Trophoblast cell (in vitro differentiated cells and primary cell): Measurements from ENCODE around the gene TMEM52.

ENCODE experiments used
- DNase-seq, 2 donors: peaks; one replicate each; pipeline ENCODE4 v3.0.0-alpha.2; 2016
- H2AFZ ChIP-seq: 2 replicates; pipeline ENCODE4 v1.6.1; 2013; ENCODE audit warnings: low read length, moderate library complexity, mild to moderate bottlenecking; ENCODE audit not compliant: insufficient read depth, poor library complexity
- H2AK5ac ChIP-seq: 2 replicates; pipeline ENCODE4 v1.6.1; 2013; ENCODE audit warnings: mild to moderate bottlenecking, low read length
- H2BK120ac ChIP-seq: 2 replicates; pipeline ENCODE4 v1.6.1; 2013; ENCODE audit warnings: low read length, mild to moderate bottlenecking, moderate library complexity; ENCODE audit not compliant: insufficient read depth, poor library complexity
- H2BK12ac ChIP-seq: 2 replicates; pipeline ENCODE4 v1.6.1; 2013; ENCODE audit warnings: mild to moderate bottlenecking, low read length, moderate library complexity
- H2BK5ac ChIP-seq: 2 replicates; pipeline ENCODE4 v1.6.1; 2013; ENCODE audit warnings: low read length, low read depth, moderate library complexity, mild to moderate bottlenecking; ENCODE audit not compliant: poor library complexity
- H3K14ac ChIP-seq: 2 replicates; pipeline ENCODE4 v1.6.1; 2013; ENCODE audit warnings: mild to moderate bottlenecking, low read length
- H3K18ac ChIP-seq: 2 replicates; pipeline ENCODE4 v1.6.1; 2013; ENCODE audit warnings: mild to moderate bottlenecking, low read length
- H3K23ac ChIP-seq: 2 replicates; pipeline ENCODE4 v1.6.1; 2013; ENCODE audit warnings: low read length
- H3K27ac ChIP-seq: 2 replicates; pipeline ENCODE4 v1.5.1; 2013; ENCODE audit warnings: low read depth, mild to moderate bottlenecking, inconsistent platforms, low read length, moderate library complexity
- H3K27me3 ChIP-seq: 2 replicates; pipeline ENCODE4 v1.6.1; 2013; ENCODE audit warnings: inconsistent platforms, mild to moderate bottlenecking, low read length, moderate library complexity; ENCODE audit not compliant: insufficient read depth
- H3K36me3 ChIP-seq, 2 experiments: 1 replicate in 1 of 2; 2 replicates in 1 of 2; pipeline ENCODE4 v1.6.1; 2013; ENCODE audit warnings: low read length in 2 of 2, mild to moderate bottlenecking in 2 of 2, moderate library complexity in 1 of 2; ENCODE audit not compliant: insufficient read depth in 2 of 2, control insufficient read depth in 1 of 2
- H3K4ac ChIP-seq: 2 replicates; pipeline ENCODE4 v1.6.1; 2013; ENCODE audit warnings: low read depth, mild to moderate bottlenecking, low read length, moderate library complexity
- H3K4me1 ChIP-seq, 2 experiments: 1 replicate in 1 of 2; 2 replicates in 1 of 2; pipeline ENCODE4 v1.6.1; 2013; ENCODE audit warnings: low read length in 2 of 2, mild to moderate bottlenecking in 2 of 2, moderate library complexity in 1 of 2; ENCODE audit not compliant: insufficient read depth in 2 of 2, control insufficient read depth in 1 of 2
- H3K4me2 ChIP-seq: 2 replicates; pipeline ENCODE4 v1.6.1; 2013; ENCODE audit warnings: inconsistent platforms, mild to moderate bottlenecking, low read length, moderate library complexity
- H3K4me3 ChIP-seq: 2 replicates; pipeline ENCODE4 v1.5.1; 2013; ENCODE audit warnings: mild to moderate bottlenecking, low read depth, low read length, inconsistent platforms
- H3K79me1 ChIP-seq: one replicate; pipeline ENCODE4 v1.6.1; 2013; ENCODE audit warnings: low read length
- H3K79me2 ChIP-seq: 2 replicates; pipeline ENCODE4 v1.6.1; 2013; ENCODE audit warnings: low read length, mild to moderate bottlenecking; ENCODE audit not compliant: control insufficient read depth, insufficient read depth, poor library complexity
- H3K9ac ChIP-seq: 2 replicates; pipeline ENCODE4 v1.6.1; 2013; ENCODE audit warnings: mild to moderate bottlenecking, low read length
- H3K9me3 ChIP-seq: 2 replicates; pipeline ENCODE4 v1.6.1; 2013; ENCODE audit warnings: low read depth, mild to moderate bottlenecking, control low read depth, inconsistent platforms, low read length; ENCODE audit not compliant: insufficient read depth
- H4K12ac ChIP-seq: 2 replicates; pipeline ENCODE4 v1.6.1; 2013; ENCODE audit warnings: low read depth, mild to moderate bottlenecking, low read length, moderate library complexity
- H4K8ac ChIP-seq: 2 replicates; pipeline ENCODE4 v1.6.1; 2013; ENCODE audit warnings: low read depth, mild to moderate bottlenecking, low read length, moderate library complexity
- H4K91ac ChIP-seq: one replicate; pipeline ENCODE4 v1.6.1; 2013; ENCODE audit warnings: low read depth, mild to moderate bottlenecking, low read length, moderate library complexity
- WGBS: extraction: QIAGEN DNeasy Blood & Tissue Kit; methylation state at CpG from one replicate; pipeline ENCODE4 v1.1.7; 2013; ENCODE audit warnings: missing lambda C conversion rate; ENCODE audit not compliant: insufficient read length, insufficient coverage; ENCODE audit errors: extremely low coverage; 5-methylcytosine and 5-hydroxymethylcytosine counted together

TMEM52 gene

DNA sequence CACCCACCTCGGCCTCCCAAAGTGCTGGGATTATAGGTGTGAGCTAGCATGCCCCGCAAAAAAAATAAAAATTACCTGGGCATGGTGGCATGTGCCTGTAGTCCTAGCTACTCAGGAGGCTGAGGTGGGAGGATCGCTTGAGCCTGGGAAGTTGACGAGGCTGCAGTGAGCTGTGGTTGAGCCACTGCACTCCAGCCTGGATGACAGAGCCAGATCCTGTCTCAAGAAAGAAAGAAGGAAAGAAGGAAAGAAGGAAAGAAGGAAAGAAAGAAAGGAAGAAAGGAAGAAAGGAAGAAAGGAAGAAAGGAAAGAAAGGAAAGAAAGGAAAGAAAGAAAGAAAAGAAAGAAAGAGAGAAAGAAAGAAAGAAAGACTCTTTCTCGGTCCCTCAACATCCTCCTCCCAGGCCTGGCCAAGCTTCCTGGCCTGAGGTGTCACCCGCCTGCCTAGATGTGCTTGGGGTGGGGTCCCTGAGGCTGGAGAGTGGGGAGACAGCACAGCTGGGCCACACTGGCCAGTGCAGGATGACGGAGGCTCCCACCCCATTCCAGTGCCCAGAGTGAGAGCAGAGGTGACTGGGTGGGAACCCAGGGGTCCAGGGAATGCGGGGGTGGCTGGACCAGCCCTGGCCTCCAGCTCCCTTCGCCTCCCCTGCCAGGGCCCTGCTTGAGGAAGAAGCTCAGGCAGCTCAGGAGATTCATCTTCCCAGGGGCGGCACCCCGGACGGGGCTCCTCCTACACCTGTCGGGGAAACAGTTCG lies 18.0 kb downstream of the TMEM52 start:
- Histone ChIP-seq H3K79me2 (no peaks in the 10 kb centered on the region), H2AFZ (no peak overlapping the region), H3K4me3 (no peak overlapping the region), H2AK5ac (no peak overlapping the region), H4K91ac (no peak overlapping the region), H2BK5ac (no peak overlapping the region), H3K27ac (no peak overlapping the region), H3K4me1 (peaks cover 0 to 2% of the 10 kb centered on the region in 2 experiments), H2BK12ac (no peak overlapping the region), H4K8ac (no peak overlapping the region), H3K9ac (no peak overlapping the region), H3K9me3 (peaks cover 6% of the 10 kb centered on the region), H3K79me1 (no peaks in the 10 kb centered on the region), H3K18ac (no peak overlapping the region), H3K23ac (no peak overlapping the region), H3K27me3 (no peaks in the 10 kb centered on the region), H3K4me2 (no peak overlapping the region), H3K4ac (no peak overlapping the region), H3K14ac (no peak overlapping the region), H4K12ac (no peak overlapping the region), H2BK120ac (no peak overlapping the region), H3K36me3 (no peaks in the 10 kb centered on the region)
- no CpG with 5 or more reads among the region's 14 CpGs for WGBS
- DNase-seq, result no peak

DNA sequence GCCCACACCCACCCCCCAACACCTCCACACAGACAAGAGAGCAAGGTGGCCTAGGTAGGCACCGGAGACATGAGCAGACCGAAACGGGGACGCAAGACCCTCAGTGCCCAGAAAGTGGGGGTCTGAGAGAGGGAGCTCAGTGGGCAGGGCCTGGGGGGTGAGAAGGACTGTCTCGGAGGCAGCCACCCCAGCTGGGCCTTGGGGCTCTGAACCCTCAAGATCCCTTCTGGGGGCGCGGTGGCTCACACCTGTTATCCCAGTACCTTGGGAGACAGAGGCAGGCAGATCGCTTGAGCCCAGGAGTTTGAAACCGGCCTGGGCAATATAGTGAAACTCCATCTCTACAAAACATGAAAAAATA lies 19.1 kb downstream of the TMEM52 start:
- no peak overlapping the region for H3K4ac ChIP-seq
- H3K9ac ChIP-seq, result no peak overlapping the region
- no CpG with 5 or more reads among the region's 9 CpGs for WGBS
- DNase-seq, result no peak
- H3K9me3 ChIP-seq, result peaks cover 6% of the 10 kb centered on the region
- no peak overlapping the region for H2BK5ac ChIP-seq
- no peak overlapping the region for H3K27ac ChIP-seq
- H3K18ac ChIP-seq, result no peak overlapping the region
- no peak overlapping the region for H2BK12ac ChIP-seq
- no peak overlapping the region for H3K23ac ChIP-seq
- H3K27me3 ChIP-seq, result no peaks in the 10 kb centered on the region
- no peak overlapping the region for H2AFZ ChIP-seq
- H3K4me1 ChIP-seq, result peaks cover 0 to 2% of the 10 kb centered on the region in 2 experiments
- H3K4me2 ChIP-seq, result no peak overlapping the region
- H4K91ac ChIP-seq, result no peak overlapping the region
- H3K36me3 ChIP-seq, result no peaks in the 10 kb centered on the region
- H3K79me1 ChIP-seq, result no peaks in the 10 kb centered on the region
- H2BK120ac ChIP-seq, result no peak overlapping the region
- no peaks in the 10 kb centered on the region for H3K79me2 ChIP-seq
- H2AK5ac ChIP-seq, result no peak overlapping the region
- no peak overlapping the region for H3K14ac ChIP-seq
- no peak overlapping the region for H4K8ac ChIP-seq
- no peak overlapping the region for H4K12ac ChIP-seq
- H3K4me3 ChIP-seq, result no peak overlapping the region

GRCh38 chr1:1899266-1899966 lies 19.7 kb downstream of the TMEM52 start:
- no CpG with 5 or more reads among the region's 16 CpGs for WGBS
- Histone ChIP-seq H3K4me3 (no peak overlapping the region), H4K91ac (no peak overlapping the region), H3K27ac (no peak overlapping the region), H4K12ac (no peak overlapping the region), H3K27me3 (no peaks in the 10 kb centered on the region), H3K4ac (no peak overlapping the region), H3K14ac (no peak overlapping the region), H4K8ac (no peak overlapping the region), H2BK120ac (no peak overlapping the region), H3K4me1 (peaks cover 2 to 4% of the 10 kb centered on the region in 2 experiments), H3K23ac (no peak overlapping the region), H3K4me2 (no peak overlapping the region), H2BK12ac (no peak overlapping the region), H2AK5ac (no peak overlapping the region), H3K9me3 (peaks cover 6% of the 10 kb centered on the region), H3K36me3 (no peaks in the 10 kb centered on the region), H3K18ac (no peak overlapping the region), H3K79me2 (no peaks in the 10 kb centered on the region), H3K79me1 (no peaks in the 10 kb centered on the region), H2BK5ac (no peak overlapping the region), H3K9ac (no peak overlapping the region), H2AFZ (no peak overlapping the region)
- DNase-seq, result no peak

GRCh38 chr1:1898246-1898933 lies 20.7 kb downstream of the TMEM52 start:
- Histone ChIP-seq H3K4me2 (no peak overlapping the region), H2AFZ (no peak overlapping the region), H3K79me2 (no peaks in the 10 kb centered on the region), H4K8ac (no peak overlapping the region), H3K9ac (no peak overlapping the region), H3K36me3 (no peaks in the 10 kb centered on the region), H4K91ac (no peak overlapping the region), H3K18ac (no peak overlapping the region), H3K23ac (peak overlapping the region; percentile 60), H3K4ac (no peak overlapping the region), H2BK120ac (no peak overlapping the region), H3K79me1 (no peaks in the 10 kb centered on the region), H4K12ac (no peak overlapping the region), H2BK5ac (no peak overlapping the region), H3K14ac (no peak overlapping the region), H3K27me3 (no peaks in the 10 kb centered on the region), H3K4me1 (peaks cover 2 to 10% of the 10 kb centered on the region in 2 experiments), H3K9me3 (peaks cover 6% of the 10 kb centered on the region), H2BK12ac (no peak overlapping the region), H2AK5ac (no peak overlapping the region), H3K27ac (no peak overlapping the region), H3K4me3 (peak overlapping the region; percentile 20)
- WGBS, result no CpG with 5 or more reads among the region's 6 CpGs
- no peak for DNase-seq
